Fibroblast of pulmonary artery (primary cell): ENCODE data around the gene SCYGR6.

ENCODE experiments used
- DNase-seq: peaks from one replicate; pipeline ENCODE4 v3.0.0-alpha.2; 2010; ENCODE audit warnings: low read depth
- H3K4me3 ChIP-seq: replicated peaks from 2 replicates; pipeline ENCODE4 v1.5.1; 2011; ENCODE audit warnings: low read depth, mild to moderate bottlenecking, control low read depth, low read length, moderate library complexity
- TF ChIP-seq, protein P1 (sequence below): IDR thresholded peaks from 2 replicates; pipeline ENCODE4 v1.5.1; 2011; ENCODE audit warnings: mild to moderate bottlenecking, control low read depth, low read length, inconsistent platforms; ENCODE audit errors: missing control alignments

SCYGR6 gene, protein sequence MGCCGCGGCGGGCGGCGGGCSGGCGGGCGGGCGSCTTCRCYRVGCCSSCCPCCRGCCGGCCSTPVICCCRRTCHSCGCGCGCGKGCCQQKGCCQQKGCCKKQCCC

DNA sequence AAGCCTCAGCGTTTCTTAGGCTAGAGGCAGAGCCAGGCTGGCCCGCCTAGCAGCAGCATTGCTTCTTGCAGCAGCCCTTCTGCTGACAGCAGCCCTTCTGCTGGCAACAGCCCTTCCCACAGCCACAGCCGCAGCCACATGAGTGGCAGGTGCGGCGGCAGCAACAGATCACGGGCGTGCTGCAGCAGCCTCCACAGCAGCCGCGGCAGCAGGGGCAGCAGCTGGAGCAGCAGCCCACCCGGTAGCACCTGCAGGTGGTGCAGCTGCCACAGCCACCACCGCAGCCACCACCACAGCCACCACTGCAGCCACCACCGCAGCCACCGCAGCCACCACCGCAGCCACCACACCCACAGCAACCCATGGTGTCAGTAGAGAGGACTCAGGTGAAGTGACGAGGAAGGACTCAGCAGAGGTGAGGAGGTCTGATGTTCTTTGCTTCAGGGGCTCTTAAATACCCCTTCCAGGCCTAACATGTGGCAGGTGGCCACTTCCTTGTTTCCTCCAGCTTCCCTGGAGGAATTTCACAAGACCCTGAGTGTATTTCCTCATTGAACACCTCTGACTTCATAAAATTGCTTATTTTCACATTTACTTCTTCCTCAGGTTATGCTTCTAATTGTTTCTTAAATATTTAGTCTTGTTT, at the start of gene SCYGR6:
Gene SCYGR6, minus strand, starts transcription at position 364 of the 646 bp plus-strand sequence. Its CDS starts 0 bp downstream, at position 364.
- DNase-seq: no peak
- H3K4me3 ChIP-seq: no peak within 1 kb of the TSS
- TF ChIP-seq, protein P1, sequence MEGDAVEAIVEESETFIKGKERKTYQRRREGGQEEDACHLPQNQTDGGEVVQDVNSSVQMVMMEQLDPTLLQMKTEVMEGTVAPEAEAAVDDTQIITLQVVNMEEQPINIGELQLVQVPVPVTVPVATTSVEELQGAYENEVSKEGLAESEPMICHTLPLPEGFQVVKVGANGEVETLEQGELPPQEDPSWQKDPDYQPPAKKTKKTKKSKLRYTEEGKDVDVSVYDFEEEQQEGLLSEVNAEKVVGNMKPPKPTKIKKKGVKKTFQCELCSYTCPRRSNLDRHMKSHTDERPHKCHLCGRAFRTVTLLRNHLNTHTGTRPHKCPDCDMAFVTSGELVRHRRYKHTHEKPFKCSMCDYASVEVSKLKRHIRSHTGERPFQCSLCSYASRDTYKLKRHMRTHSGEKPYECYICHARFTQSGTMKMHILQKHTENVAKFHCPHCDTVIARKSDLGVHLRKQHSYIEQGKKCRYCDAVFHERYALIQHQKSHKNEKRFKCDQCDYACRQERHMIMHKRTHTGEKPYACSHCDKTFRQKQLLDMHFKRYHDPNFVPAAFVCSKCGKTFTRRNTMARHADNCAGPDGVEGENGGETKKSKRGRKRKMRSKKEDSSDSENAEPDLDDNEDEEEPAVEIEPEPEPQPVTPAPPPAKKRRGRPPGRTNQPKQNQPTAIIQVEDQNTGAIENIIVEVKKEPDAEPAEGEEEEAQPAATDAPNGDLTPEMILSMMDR: no peak

DNA sequence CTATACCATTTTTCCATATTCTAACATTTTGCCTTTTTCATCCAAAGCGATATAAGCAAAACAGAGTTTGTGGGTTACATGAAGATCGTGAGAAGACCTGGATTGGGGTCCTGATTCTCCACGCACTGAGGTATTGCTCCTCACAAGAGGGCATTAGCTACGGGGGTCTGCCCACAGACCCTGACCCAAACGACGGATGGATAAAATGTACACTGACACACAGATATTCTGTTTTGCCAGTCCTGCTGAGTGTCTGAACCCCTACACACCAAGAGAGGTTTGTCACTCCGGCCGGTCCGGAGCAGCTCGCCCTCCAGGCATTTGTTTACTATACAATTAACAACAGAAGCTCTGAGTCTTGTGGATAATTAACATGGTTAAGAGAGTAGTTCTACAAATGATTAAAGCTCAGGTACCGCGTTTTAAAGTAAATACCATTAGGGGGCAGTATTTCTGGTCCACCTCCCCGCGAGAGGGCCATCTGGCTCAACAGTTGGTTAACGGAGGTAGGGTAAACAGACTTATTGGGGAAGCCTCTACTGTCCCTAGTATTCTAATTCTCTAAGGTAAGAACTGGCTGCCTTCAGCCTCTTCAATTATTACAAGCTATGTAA, 49.6 kb upstream of the SCYGR6 start:
- no peak for DNase-seq
- no peak overlapping the region for H3K4me3 ChIP-seq
- TF ChIP-seq, protein P1: peak; percentile 1

DNA sequence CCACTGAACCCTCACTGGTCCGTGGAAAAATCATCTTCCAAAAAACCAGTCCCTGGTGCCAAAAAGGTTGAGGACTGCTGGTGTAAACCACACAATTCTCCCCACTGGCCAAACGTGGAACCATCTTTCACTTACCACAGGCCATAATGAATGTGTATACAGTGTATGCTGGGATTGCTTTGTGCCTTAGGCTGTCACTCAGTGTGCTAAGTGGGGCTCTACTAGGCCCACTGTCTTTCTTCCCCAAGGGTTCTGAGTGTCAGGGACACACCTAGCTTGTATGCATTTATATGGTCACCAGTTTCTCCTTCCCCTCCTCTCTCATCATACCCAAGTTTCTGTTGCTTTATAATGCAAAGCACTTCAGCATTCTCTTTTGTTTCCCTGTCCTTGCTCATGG, 48.4 kb upstream of the SCYGR6 start:
- no peak for DNase-seq
- TF ChIP-seq, protein P1: no peak
- no peak overlapping the region for H3K4me3 ChIP-seq

DNA sequence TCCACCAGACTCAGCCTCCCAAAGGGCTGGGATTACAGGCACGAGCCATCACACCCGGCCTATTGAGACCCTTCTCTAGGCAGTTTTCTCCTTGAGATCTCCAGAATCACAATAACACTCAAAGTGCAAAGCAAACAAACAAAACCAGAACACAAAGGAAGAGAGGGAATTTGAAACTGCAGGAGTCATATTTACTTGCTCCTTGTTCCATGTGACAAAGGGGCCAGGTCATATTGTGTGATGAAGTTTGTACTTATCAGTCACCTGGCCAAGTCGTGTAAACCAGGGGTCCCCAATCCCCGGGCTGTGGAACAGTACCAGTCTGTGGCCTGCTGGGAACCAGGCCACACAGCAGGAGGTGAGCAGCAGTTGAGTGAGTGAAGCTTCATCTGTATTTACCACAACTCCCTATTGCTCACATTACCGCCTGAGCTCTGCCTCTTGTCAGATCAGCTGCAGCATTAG, 47.7 kb upstream of the SCYGR6 start:
- no peak for DNase-seq
- TF ChIP-seq, protein P1: no peak
- H3K4me3 ChIP-seq: no peak overlapping the region

DNA sequence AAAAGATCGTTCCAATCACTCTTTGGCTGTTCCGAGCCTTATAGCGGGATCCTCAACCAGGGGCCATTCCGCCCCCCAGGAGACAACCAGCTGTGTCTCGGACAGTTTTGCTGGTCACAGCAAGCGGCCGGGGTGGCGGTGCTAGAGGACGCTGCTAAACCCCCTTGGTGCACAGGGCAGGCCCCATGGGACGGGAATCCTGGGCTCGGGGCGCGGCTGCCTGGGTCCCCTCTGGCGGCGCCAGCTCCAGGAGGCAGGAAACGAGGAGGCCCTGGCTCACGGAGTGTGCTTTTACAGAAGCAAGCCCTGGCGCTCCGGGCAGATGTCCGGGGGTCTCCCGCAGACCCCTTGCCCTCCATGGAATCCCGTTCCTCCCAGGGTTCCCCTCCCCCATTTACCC, 43.3 kb upstream of the SCYGR6 start:
- TF ChIP-seq, protein P1: no peak
- DNase-seq: no peak
- H3K4me3 ChIP-seq: no peak overlapping the region

DNA sequence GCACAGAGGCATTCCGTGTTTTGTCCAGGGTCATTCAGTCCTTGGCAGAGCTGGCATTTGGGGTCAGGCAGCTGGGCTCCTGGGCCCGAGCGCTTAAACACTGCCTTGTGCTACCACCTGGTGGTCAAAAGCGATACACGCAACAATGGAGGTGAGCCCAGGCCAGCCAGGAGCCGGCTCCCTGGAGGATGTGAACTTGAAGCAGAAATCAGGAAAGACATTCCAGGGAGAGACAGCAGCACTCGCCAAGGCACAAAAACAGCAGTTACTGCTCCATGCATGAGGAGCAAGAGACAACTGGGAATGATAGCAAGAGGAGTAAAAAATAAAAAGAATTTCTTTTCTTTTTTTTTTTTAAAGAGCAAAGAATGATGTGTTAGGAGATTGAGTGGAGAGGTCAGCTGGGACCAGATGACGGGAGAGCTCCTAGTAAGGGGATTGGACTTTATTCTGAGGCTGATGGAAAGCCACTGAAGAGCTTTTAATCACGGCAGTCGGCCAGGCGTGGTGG, 41.9 kb upstream of the SCYGR6 start:
- DNase-seq: peak; percentile 86
- H3K4me3 ChIP-seq: no peak overlapping the region
- TF ChIP-seq, protein P1: peak; percentile 79
